ENCODE data around the gene RFX4. TPM values are rescaled to one million over a fixed set of nuclear protein-coding genes. Genes with fewer than 3 reads are reported as not detected.

RFX4 gene
- total RNA-seq, 1 experiment from 2014 or later, result not detected

GRCh38 chr12:106672314-106673025, 89.7 kb downstream of the RFX4 start:
- H3K79me2 ChIP-seq (ENCODE audit: insufficient read depth, low read length), result no peaks in the 10 kb centered on the region
- no peaks in the 10 kb centered on the region for H3K9me2 ChIP-seq (ENCODE audit: insufficient read depth)
- no peak overlapping the region for H2AFZ ChIP-seq (ENCODE audit: low read depth, low read length, poor library complexity, severe bottlenecking)
- ChIA-PET CTCF (no interaction called here), RAD21 (ENCODE audit: low non-redundant PET in 1 of 2, low total read pairs in 2 of 2, uncharacterized antibody in 2 of 2, unreplicated experiment in 2 of 2) (no interaction called here), POLR2A (no interaction called here)
- H3K9ac ChIP-seq (ENCODE audit: low read length), result no peak overlapping the region
- H3K36me3 ChIP-seq (ENCODE audit: control insufficient read depth in 1 of 2, insufficient read depth in 2 of 2, low read length in 2 of 2), result no peaks in the 10 kb centered on the region
- H3K27me3 ChIP-seq (ENCODE audit: insufficient read depth, low read length), result peaks cover 17% of the 10 kb centered on the region
- DNase-seq (ENCODE audit: low read depth, low spot score), result no peak
- no peak overlapping the region for H3K4me3 ChIP-seq (replicated peaks in 1 of 2; ENCODE audit: low read depth in 1 of 2, low read length in 2 of 2)
- BruUV-seq (replicated peaks), result no TSS peak
- H3K4me2 ChIP-seq (ENCODE audit: low read length), result no peak overlapping the region
- intact Hi-C loops (cut with micrococcal nuclease), result no loop called here
- no peak overlapping the region for H3K27ac ChIP-seq (ENCODE audit: low read depth, low read length)
- no peaks in the 10 kb centered on the region for H3K4me1 ChIP-seq (ENCODE audit: control insufficient read depth in 1 of 2, insufficient read depth in 2 of 2, low read length in 2 of 2)
- H3K9me3 ChIP-seq (ENCODE audit: control insufficient read depth in 1 of 2, insufficient read depth in 1 of 2, low read depth in 1 of 2, low read length in 2 of 2), result no peaks in the 10 kb centered on the region
- TF ChIP-seq POLR2AphosphoS5 (IDR thresholded peaks at IDR 0.05; ENCODE audit: low read depth, low read length) (no peak), ELF1 (IDR thresholded peaks at IDR 0.05; ENCODE audit: borderline replicate concordance, low read depth) (no peak), RAD21 (IDR thresholded peaks at IDR 0.05; ENCODE audit: low read depth) (no peak)
- ATAC-seq, result no peak
- H4K20me1 ChIP-seq (ENCODE audit: insufficient read depth), result no peaks in the 10 kb centered on the region

- Histone ChIP-seq H2AFZ (ENCODE audit: low read depth, low read length, poor library complexity, severe bottlenecking) (no peak overlapping the region), H3K79me2 (ENCODE audit: insufficient read depth, low read length) (no peaks in the 10 kb centered on the region), H3K27ac (ENCODE audit: low read depth, low read length) (no peak overlapping the region), H3K4me3 (replicated peaks in 1 of 2; ENCODE audit: low read depth in 1 of 2, low read length in 2 of 2) (no peak overlapping the region), H3K36me3 (ENCODE audit: control insufficient read depth in 1 of 2, insufficient read depth in 2 of 2, low read length in 2 of 2) (no peaks in the 10 kb centered on the region), H3K4me2 (ENCODE audit: low read length) (no peak overlapping the region), H3K4me1 (ENCODE audit: control insufficient read depth in 1 of 2, insufficient read depth in 2 of 2, low read length in 2 of 2) (no peaks in the 10 kb centered on the region), H4K20me1 (ENCODE audit: insufficient read depth) (no peaks in the 10 kb centered on the region), H3K9me2 (ENCODE audit: insufficient read depth) (no peaks in the 10 kb centered on the region), H3K9ac (ENCODE audit: low read length) (no peak overlapping the region), H3K9me3 (ENCODE audit: control insufficient read depth in 1 of 2, insufficient read depth in 1 of 2, low read depth in 1 of 2, low read length in 2 of 2) (no peaks in the 10 kb centered on the region), H3K27me3 (ENCODE audit: insufficient read depth, low read length) (peaks cover 17% of the 10 kb centered on the region)
- DNase-seq (ENCODE audit: low read depth, low spot score) (no peak), ATAC-seq (no peak)
- ChIA-PET RAD21 (ENCODE audit: low non-redundant PET in 1 of 2, low total read pairs in 2 of 2, uncharacterized antibody in 2 of 2, unreplicated experiment in 2 of 2) (no interaction called here), POLR2A (no interaction called here), CTCF (no interaction called here)
- intact Hi-C loops (cut with micrococcal nuclease), result no loop called here
- BruUV-seq (replicated peaks), result no TSS peak
- no peak for TF ChIP-seq CBX3 (IDR thresholded peaks at IDR 0.05; ENCODE audit: low read depth)
- TF ChIP-seq FOSL1 (IDR thresholded peaks at IDR 0.05; ENCODE audit: low read depth), result no peak
- no peak for TF ChIP-seq ZBTB33 (IDR thresholded peaks at IDR 0.05; ENCODE audit: extremely low read depth, insufficient replicate concordance, low read length)
- TF ChIP-seq RAD21 (IDR thresholded peaks at IDR 0.05; ENCODE audit: low read depth), result no peak
- TF ChIP-seq ELF1 (IDR thresholded peaks at IDR 0.05; ENCODE audit: borderline replicate concordance, low read depth), result no peak
- no peak for TF ChIP-seq REST (IDR thresholded peaks at IDR 0.05; ENCODE audit: low read depth)
- TF ChIP-seq CEBPB (IDR thresholded peaks at IDR 0.05; ENCODE audit: low read depth), result no peak
- TF ChIP-seq YY1 (IDR thresholded peaks at IDR 0.05; ENCODE audit: extremely low read depth, insufficient replicate concordance, low read depth, low read length), result no peak
- no peak for TF ChIP-seq JUND (IDR thresholded peaks at IDR 0.05)
- no peak for TF ChIP-seq EZH2 (IDR thresholded peaks at IDR 0.05)
- no peak for TF ChIP-seq POLR2AphosphoS5 (IDR thresholded peaks at IDR 0.05; ENCODE audit: low read depth, low read length)
- TF ChIP-seq SP1 (IDR thresholded peaks at IDR 0.05; ENCODE audit: low read depth), result no peak
- TF ChIP-seq, protein P1, sequence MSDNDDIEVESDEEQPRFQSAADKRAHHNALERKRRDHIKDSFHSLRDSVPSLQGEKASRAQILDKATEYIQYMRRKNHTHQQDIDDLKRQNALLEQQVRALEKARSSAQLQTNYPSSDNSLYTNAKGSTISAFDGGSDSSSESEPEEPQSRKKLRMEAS (IDR thresholded peaks at IDR 0.05), result no peak
Measured at GRCh38 chr12:106673141-106673540, 90.3 kb downstream of the RFX4 start.

Measured in HCT116 (cell line).